Activated T-helper 2 cell treated with anti-CD3 and anti-CD28 coated beads, Interferon-gamma antibody, Interleukin-2, Interleukin-4, amounts not matched to agents 10 μg/mL and 5 μg/mL and 100 μg/mL, durations not matched to agents 14 hours and 24 hours and 36 hours (primary cell): ENCODE measurements around the gene BTN2A1. TPM values are rescaled to one million over a fixed set of nuclear protein-coding genes. Genes with fewer than 3 reads are reported as not detected.
"Not testable (repeated sequence)": the region's sequence is repeated elsewhere in the genome, so short reads cannot be mapped to it uniquely, and the experiment has no call there.

ENCODE experiments used
- DNase-seq: peaks from one replicate; pipeline ENCODE4 v3.0.0; 2021; ENCODE audit warnings: low spot score
- H3K27ac Mint-ChIP-seq: one replicate; pipeline ENCODE4 v1.8.0; 2021; ENCODE audit warnings: mixed read lengths
- H3K27me3 Mint-ChIP-seq: one replicate; pipeline ENCODE4 v1.8.0; 2021; ENCODE audit warnings: low read depth, mixed read lengths
- H3K36me3 Mint-ChIP-seq: one replicate; pipeline ENCODE4 v1.8.0; 2021; ENCODE audit warnings: low read depth, mixed read lengths
- H3K4me1 Mint-ChIP-seq: one replicate; pipeline ENCODE4 v1.8.0; 2021; ENCODE audit warnings: low read depth, mixed read lengths
- H3K4me3 Mint-ChIP-seq: one replicate; pipeline ENCODE4 v1.8.0; 2021; ENCODE audit warnings: low read depth, mild to moderate bottlenecking, moderate library complexity, mixed read lengths
- H3K9me3 Mint-ChIP-seq: one replicate; pipeline ENCODE4 v1.8.0; 2021; ENCODE audit warnings: mixed read lengths
- intact Hi-C: fragments of 100-400 bp; cut with micrococcal nuclease; formaldehyde crosslinking; loops from one replicate; pipeline ENCODE4 v1.15.1; 2023
- total RNA-seq: library from RNA; stranded (reverse); gene quantifications from 2 replicates; pipeline ENCODE4 v1.2.3, GENCODE V29; 2022

BTN2A1 gene
- total RNA-seq, 1 donor from 2014 or later = 23.0 TPM

DNA sequence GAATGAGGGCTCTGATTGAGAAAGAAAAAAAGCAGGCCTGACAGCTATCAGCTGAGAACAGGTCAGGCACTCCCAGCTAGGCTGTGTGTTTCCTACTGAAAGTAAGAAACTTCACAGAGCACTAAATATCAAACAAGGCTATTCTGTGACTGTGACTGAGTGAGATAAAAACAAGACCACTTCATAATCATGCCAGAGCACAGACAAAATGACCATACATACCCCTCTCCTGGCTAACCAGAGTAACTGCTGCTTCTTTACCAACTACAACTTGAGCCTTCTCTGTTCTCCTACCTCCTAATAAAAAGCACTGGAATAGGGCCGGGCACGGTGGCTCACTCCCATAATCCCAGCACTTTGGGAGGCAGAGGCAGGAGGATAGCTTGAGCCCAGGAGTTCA is 35.5 kb downstream of the BTN2A1 start:
- Mint-ChIP-seq H3K36me3 (no peaks in the 10 kb centered on the region), H3K4me3 (no peak overlapping the region), H3K27ac (no peak overlapping the region), H3K27me3 (peaks cover 2% of the 10 kb centered on the region), H3K4me1 (peaks cover 22% of the 10 kb centered on the region), H3K9me3 (no peaks in the 10 kb centered on the region)
- intact Hi-C loops = no loop called here
- DNase-seq = no peak

DNA sequence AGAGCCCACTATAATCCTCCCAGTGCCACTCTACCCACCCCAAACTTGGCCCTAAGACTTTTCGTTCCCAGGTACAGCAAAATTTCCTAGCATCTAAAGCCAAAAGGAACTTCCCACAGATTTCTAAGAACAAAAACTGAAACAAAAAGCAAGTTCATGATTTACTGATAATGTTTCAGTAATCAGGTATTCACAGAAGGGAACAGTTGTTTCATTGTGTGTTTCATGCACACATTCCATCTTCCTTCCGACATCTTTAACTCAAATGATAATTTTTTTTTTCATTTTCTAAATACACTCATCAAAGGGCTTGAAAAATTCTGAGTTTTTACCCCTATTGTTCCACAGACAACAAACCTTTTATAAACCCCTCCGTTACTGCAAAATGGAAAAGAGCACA is 36.4 kb downstream of the BTN2A1 start:
- H3K9me3 Mint-ChIP-seq = no peaks in the 10 kb centered on the region
- intact Hi-C loops = loop anchor here (2.0 kb wide), 1 partner anchor 15 kb away; no protein-coding TSS in a partner anchor
- H3K36me3 Mint-ChIP-seq = no peaks in the 10 kb centered on the region
- H3K4me1 Mint-ChIP-seq = peaks cover 23% of the 10 kb centered on the region
- DNase-seq = no peak
- H3K4me3 Mint-ChIP-seq = no peak overlapping the region
- no peak overlapping the region for H3K27ac Mint-ChIP-seq
- H3K27me3 Mint-ChIP-seq = peaks cover 3% of the 10 kb centered on the region

DNA sequence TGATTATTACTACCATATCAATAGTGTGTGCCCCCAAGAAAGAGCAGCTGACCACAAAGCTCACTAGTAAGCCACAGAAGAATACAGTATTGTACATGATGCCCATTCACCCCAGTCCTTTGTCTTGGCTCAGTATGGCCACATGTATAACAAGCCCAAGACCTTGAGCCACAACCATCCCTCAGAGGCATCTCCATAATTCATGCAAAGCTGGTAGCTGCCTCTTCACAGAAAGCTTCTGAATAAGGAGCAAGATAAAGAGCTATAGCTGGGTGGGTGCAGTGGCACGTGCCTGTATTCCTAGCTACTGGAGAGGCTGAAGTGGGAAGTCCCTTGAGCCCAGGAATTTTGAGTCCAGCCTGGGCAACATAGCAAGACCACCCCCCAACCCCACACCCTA is 37.5 kb downstream of the BTN2A1 start:
- DNase-seq = no peak
- H3K36me3 Mint-ChIP-seq = no peaks in the 10 kb centered on the region
- no peak overlapping the region for H3K4me3 Mint-ChIP-seq
- intact Hi-C loops = loop anchor here (2.0 kb wide), 1 partner anchor 16 kb away; no protein-coding TSS in a partner anchor
- H3K4me1 Mint-ChIP-seq = peaks cover 27% of the 10 kb centered on the region
- peaks cover 6% of the 10 kb centered on the region for H3K27me3 Mint-ChIP-seq
- H3K9me3 Mint-ChIP-seq = no peaks in the 10 kb centered on the region
- no peak overlapping the region for H3K27ac Mint-ChIP-seq

DNA sequence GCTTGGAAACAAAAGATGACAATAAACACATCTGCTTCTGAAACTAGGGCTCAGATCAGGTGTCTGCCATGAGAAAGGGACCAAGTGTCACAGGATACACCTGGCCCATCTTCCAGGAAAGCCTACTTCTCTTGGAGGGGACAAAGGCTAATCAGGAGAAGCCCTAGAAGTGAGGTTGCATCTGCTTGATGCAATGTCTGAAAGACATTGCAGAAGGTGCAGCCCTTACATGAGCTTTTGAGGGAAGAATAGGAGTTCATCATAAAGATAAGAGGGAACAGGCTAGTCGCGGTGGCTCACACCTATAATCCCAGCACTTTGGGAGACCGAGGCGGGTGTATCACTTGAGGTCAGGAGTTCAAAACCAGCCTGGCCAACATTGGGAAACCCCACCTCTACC is 39.9 kb downstream of the BTN2A1 start:
- Mint-ChIP-seq H3K27me3 (peaks cover 26% of the 10 kb centered on the region), H3K36me3 (no peaks in the 10 kb centered on the region), H3K9me3 (no peaks in the 10 kb centered on the region), H3K4me3 (no peak overlapping the region), H3K4me1 (peaks cover 38% of the 10 kb centered on the region), H3K27ac (no peak overlapping the region)
- intact Hi-C loops = no loop called here
- no peak for DNase-seq

DNA sequence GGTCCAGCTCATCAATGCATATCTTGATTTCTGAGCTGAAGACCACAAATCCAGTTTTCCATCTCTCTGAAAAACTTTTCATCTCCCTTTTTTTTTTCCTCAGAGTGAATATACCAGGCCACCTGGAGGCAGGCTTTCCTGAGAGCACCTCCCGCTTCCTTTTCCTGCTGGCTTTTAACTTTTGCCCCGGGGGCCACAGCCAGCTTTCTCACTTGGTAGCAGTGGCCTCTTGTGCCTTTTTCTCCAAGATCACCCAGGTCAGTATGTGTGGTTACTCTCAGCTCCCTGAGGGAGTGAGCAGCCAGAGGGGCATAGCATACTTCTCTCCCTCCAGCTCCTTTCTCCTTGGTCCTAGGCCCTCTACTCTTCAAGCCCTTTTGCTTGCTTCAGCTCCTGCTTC is 42.3 kb downstream of the BTN2A1 start, which contains the start of gene BTN1A1:
BTN1A1 (plus strand) TSS at position 202 of the 400 bp plus-strand sequence. CDS start 984 bp downstream, outside the sequence.
- DNase-seq = no peak
- Mint-ChIP-seq H3K36me3 (no peaks in the 10 kb centered on the region), H3K4me1 (peaks cover 21% of the 10 kb centered on the region), H3K27me3 (peaks cover 42% of the 10 kb centered on the region), H3K9me3 (no peaks in the 10 kb centered on the region), H3K4me3 (no peak within 1 kb of the TSS), H3K27ac (no peak within 1 kb of the TSS)
- intact Hi-C loops = no loop called here

DNA sequence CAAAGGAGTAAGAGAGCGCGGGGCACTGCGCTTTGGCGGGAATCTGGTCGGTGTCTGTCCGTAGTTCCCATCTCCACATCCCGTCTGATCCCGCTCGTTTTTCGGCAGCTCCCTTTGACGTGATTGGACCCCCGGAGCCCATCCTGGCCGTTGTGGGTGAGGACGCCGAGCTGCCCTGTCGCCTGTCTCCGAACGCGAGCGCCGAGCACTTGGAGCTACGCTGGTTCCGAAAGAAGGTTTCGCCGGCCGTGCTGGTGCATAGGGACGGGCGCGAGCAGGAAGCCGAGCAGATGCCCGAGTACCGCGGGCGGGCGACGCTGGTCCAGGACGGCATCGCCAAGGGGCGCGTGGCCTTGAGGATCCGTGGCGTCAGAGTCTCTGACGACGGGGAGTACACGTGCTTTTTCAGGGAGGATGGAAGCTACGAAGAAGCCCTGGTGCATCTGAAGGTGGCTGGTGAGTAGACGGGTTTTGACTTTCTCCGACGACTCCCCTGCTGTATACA is 43.8 kb downstream of the BTN2A1 start:
- H3K4me1 Mint-ChIP-seq = peaks cover 21% of the 10 kb centered on the region
- H3K27me3 Mint-ChIP-seq = peaks cover 49% of the 10 kb centered on the region
- DNase-seq = peak; percentile 18
- no peak overlapping the region for H3K27ac Mint-ChIP-seq
- intact Hi-C loops = no loop called here
- no peaks in the 10 kb centered on the region for H3K36me3 Mint-ChIP-seq
- no peaks in the 10 kb centered on the region for H3K9me3 Mint-ChIP-seq
- peak overlapping the region; percentile 67 for H3K4me3 Mint-ChIP-seq

DNA sequence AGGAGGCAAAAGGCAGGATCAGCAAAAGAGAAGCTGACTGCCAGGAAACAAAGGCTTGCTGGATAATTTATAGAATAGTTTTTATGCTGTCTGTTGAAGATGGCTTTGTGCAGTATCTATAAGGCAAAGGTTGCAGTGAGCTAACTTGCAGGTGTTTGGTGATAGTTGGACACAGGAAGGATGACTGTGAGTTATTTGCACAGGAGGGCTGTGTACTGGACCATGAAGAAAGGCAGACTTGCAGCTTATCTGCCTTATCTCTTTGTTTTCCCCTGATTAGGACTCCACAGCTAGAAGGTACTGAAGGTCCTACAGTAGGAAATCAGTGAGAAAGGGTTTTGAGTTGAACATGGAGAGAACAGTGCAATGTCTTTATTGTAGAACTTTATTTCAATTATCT is 44.4 kb downstream of the BTN2A1 start:
- Mint-ChIP-seq H3K9me3 (no peaks in the 10 kb centered on the region), H3K4me1 (peaks cover 21% of the 10 kb centered on the region), H3K36me3 (no peaks in the 10 kb centered on the region), H3K4me3 (peak overlapping the region; percentile 67), H3K27me3 (peaks cover 51% of the 10 kb centered on the region), H3K27ac (no peak overlapping the region)
- intact Hi-C loops = no loop called here
- no peak for DNase-seq

DNA sequence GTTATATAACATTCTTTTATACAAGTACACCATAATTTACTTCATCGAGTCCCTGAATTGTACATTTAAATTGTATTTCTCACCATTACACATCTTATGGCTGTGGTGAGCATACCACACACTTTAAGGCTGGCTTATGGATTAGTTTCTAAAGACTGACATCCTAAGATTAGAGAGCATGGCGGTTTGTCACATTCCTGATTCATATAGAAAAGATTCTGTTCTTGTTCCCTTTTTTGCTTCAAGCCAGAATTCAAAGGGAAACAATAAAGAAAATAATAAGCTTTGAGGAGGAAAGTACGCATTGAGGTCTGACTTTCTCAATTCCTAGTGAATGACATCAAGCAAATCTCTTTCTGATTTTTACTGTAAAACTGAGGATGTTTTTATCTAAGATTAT is 44.9 kb downstream of the BTN2A1 start:
- intact Hi-C loops = no loop called here
- Mint-ChIP-seq H3K27ac (no peak overlapping the region), H3K4me3 (no peak overlapping the region), H3K36me3 (no peaks in the 10 kb centered on the region), H3K9me3 (no peaks in the 10 kb centered on the region), H3K27me3 (peaks cover 51% of the 10 kb centered on the region), H3K4me1 (peaks cover 21% of the 10 kb centered on the region)
- DNase-seq = no peak

DNA sequence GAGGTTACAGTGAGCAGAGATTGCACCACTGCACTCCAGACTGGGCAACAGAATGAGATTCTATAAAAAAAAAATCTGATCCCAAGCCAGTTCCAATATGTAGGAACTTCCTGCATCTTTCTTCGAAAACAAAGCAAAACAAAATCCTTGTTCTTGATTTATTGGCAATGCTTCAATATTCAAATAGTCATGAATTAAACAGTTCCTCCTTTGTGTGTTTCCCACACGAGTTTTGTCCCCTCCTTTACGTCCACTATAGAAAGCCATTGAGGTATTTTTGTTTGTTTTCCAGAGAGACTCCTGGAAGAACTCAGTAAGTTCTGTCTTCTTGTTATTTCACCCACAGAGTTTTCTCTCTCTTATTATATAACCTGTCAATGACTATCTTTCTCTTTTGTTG is 49.9 kb downstream of the BTN2A1 start:
- intact Hi-C loops = no loop called here
- Mint-ChIP-seq H3K9me3 (no peaks in the 10 kb centered on the region), H3K4me1 (no peaks in the 10 kb centered on the region)

DNA sequence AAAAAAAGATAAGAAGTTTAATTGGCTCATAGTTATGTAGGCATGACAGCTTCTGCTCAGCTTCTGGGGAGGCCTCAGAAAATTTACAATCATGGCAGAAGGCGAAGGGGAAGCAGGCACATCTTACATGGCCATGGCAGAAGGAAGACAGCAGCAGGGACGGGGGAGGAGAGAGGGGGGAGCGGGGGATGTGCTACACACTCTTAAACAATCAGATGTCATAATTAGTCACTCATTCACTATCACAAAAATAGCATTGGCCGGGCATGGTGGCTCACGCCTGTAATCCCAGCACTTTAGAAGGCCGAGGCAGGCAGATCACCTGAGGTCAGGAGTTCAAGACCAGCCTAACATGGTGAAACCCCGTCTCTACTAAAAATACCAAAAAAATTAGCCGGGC is 53.3 kb downstream of the BTN2A1 start:
- peaks cover 12% of the 10 kb centered on the region for H3K27me3 Mint-ChIP-seq
- H3K9me3 Mint-ChIP-seq, intact Hi-C loops, H3K4me1 Mint-ChIP-seq, H3K4me3 Mint-ChIP-seq, H3K36me3 Mint-ChIP-seq, DNase-seq, H3K27ac Mint-ChIP-seq: not testable (repeated sequence)

More for the DNA sequence above, 49.9 kb downstream of the BTN2A1 start:
- Mint-ChIP-seq H3K4me3 (no peak overlapping the region), H3K27ac (no peak overlapping the region), H3K36me3 (no peaks in the 10 kb centered on the region), H3K27me3 (peaks cover 28% of the 10 kb centered on the region)
- no peak for DNase-seq

DNA sequence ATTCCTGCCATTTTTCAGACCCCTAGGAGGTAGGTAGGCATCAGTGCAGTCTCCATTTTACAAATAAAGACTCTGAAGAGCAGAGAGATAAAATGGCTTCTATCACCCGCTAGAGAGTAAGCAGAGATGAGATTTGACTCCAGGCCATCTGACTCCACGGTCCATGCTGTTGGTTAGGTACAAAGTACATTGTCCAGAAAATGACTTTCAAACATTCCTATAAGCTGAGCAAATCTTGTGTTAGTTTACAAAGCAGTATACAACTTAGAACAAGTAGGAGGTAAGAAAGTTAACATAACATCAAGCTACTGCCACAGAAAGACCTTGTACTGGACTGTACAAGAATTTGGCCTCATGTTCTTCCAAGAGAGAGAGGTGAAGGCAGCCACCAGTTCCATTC is 57.2 kb downstream of the BTN2A1 start:
- H3K9me3 Mint-ChIP-seq = no peaks in the 10 kb centered on the region
- H3K36me3 Mint-ChIP-seq = no peaks in the 10 kb centered on the region
- H3K4me1 Mint-ChIP-seq = peaks cover 6% of the 10 kb centered on the region
- no peak for DNase-seq
- H3K27ac Mint-ChIP-seq = no peak overlapping the region
- intact Hi-C loops = no loop called here
- no peak overlapping the region for H3K4me3 Mint-ChIP-seq
- peaks cover 2% of the 10 kb centered on the region for H3K27me3 Mint-ChIP-seq

DNA sequence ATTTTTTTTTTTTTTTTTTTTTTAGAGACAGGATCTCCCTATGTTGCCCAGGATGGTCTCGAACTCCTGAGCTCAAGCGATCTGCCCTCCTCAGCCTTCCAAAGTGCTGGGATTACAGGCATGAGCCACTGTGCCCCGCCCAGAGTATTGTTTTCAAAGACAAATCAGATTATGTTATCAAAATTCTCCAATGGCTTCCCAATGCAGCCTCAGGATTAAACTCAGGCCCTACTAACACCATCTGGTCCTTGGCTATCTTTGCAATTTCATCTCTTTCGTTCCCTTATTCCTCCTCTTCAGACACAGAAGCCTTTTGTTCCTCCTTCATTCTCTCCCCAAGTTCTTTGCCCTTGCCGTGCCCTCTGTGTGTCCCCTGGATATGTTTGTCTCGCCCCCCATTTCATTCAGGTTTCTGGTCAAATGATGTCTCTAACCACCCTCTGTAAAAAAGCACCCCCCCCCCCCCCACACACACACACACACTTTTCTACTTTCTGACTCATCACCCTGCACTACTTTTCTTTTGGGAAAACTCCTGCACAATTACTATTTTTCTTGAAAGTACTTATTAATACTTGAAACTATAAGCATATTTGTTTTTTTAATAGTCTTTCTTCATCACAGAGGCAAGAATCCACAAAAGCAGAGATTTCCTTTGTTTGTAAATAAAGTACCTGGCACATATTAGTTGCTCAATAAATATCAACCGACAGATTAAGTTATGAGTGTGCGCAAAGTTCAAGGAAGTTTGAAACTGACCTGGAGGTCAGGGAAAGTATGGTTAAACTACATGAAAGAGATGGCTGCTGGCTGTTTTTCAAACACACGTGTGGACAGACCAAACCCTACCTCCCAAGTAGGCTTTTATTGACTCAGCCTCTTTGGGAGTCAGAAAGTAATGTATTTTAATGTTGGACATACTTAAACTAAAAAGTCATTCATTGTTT is 59.0 kb downstream of the BTN2A1 start:
- intact Hi-C loops = no loop called here
- H3K27me3 Mint-ChIP-seq = peaks cover 2% of the 10 kb centered on the region
- no peak for DNase-seq
- H3K36me3 Mint-ChIP-seq = no peaks in the 10 kb centered on the region
- no peak overlapping the region for H3K4me3 Mint-ChIP-seq
- no peak overlapping the region for H3K27ac Mint-ChIP-seq
- H3K9me3 Mint-ChIP-seq = no peaks in the 10 kb centered on the region
- H3K4me1 Mint-ChIP-seq = peaks cover 16% of the 10 kb centered on the region
